ENCODE results near the gene PTPN3.

PTPN3 gene

GRCh38 chr9:109475526-109475925 lies 22.6 kb downstream of the PTPN3 start:
- DNase-seq: no peak

DNA sequence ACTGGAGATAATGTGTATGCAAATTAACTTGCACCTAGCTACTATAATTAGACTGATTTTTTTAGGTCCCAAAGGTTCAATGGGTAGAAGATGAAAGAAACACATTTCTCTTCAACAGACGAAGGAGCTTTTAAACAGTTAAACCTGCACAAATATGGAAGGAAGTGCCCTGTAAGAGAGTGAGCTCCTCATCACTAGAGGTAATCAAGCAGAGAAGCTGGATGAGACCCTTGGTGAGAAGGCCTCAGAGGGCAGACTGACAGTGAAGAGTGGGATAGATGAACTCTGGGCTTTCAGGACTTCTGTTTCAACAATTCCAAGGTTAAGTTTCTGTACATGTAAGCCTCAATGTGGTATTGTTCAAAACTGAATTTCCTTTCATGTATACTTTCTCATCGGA lies 23.2 kb downstream of the PTPN3 start:
- DNase-seq: no peak

- no peak for DNase-seq
Observed at GRCh38 chr9:109474170-109474569, 23.9 kb downstream of the PTPN3 start.

GRCh38 chr9:109473329-109473728 lies 24.8 kb downstream of the PTPN3 start:
- no peak for DNase-seq

DNA sequence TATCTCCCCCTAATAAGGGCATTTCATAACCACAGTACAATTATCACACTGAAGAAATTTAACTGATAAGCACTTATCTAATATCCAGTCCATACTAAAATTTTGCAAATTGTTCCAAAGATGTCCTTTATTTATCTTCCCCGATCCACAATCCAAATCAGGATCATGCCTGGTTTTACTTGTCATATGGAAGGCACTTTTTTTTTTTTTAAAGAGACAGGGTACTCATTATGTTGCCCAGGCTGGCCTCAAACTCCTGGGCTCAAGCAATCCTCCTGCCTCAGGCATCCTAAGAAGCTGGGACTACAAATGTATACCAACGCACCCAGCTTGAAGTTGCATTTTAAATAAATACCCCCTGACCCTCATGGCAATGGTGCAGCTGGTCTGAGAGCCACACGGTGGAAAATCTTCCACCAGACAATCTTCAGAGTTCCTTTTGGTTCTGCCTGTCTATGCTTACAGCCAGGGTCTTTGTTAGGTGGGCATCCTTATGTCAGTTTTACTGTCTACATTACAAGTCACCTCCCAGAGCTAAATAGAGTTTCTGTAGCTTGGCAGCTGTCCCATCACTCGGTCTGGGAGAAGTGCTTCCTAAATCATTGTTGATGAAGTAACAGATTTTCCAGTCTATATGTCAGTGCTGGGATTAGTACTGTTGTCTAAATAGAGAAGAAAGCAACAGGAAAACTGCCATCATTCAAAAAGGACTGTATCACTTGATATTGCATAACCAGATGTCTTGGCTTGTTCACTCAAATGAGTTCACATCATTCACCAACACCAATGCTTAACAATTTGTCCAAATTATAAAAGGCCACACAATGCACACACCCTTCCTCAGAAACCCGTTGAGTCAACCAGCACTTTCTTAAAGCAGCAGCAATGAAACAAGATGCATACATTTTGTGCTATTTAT lies 26.4 kb downstream of the PTPN3 start:
- no peak for DNase-seq

GRCh38 chr9:109469646-109470358 lies 28.3 kb downstream of the PTPN3 start:
- peak; percentile 36 for DNase-seq

GRCh38 chr9:109468927-109469326 lies 29.2 kb downstream of the PTPN3 start:
- no peak for DNase-seq

- no peak for DNase-seq
Observed at GRCh38 chr9:109467936-109468335, 30.2 kb downstream of the PTPN3 start.

DNA sequence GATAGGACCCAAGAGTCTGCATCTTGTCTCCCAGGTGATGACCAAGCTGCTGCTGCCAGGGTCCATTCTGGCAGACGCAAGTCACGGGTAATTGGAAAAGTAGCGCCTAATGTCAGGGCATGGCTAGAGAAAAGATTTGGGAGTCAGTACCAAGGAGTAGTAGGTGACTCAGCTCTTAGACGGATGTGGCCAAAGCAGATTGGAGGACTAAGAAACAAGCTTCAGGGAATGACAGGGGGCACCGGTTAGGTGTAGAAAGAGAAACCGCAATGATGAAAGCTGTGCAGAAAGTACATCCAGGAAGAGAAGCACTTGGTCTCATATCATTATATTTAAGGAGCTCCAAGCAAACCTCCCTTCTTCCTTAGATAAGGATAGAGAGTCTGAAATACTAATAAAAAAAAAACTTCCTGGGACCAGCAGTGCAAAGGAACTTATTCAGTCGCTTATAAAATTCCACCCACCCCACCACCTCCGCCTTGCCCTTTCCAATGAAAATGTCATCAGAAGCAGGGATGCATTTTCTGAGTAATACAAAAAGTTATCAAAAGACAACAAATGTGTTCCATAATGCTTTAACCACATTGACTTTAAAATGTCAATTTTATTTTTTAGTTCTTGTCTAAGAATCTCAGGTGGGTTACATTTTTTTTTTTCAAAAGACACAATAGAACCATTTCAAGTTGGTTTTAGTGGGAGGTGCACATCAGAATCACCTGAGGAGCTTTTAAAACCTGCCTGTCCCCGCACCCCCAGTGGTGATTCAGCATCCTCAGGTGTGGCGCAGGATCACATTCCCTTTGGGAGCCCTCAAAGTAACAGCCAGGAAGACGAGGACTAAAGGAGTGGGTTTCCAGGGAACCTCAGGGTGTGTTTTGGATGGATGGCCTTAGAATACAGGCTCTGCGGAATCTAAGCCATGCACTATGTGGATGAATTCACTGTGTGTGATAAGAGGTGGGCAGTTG lies 31.2 kb downstream of the PTPN3 start:
- DNase-seq: no peak

- DNase-seq: no peak
Observed at GRCh38 chr9:109463924-109464625, 34.0 kb downstream of the PTPN3 start.

- DNase-seq: no peak
Observed at GRCh38 chr9:109460576-109460975, 37.5 kb downstream of the PTPN3 start.

DNA sequence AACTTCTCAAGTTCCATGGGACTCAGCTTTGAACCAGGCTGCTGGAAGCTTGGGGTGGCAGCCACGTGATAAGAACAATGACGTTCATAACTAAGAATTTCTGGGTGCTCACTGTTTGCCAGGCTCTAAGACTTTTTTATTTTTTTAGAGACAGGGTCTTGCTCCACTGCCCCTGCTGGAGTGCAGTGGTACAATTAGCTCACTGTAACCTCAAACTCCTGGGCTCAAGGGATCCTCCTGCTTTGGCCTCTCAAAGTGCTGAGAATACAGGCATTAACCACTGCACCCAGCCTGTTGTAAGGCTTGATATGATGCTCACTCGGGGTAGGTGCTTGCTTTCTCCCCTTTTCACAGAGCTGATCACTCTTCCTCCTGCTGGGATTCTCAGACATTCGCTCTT lies 38.7 kb downstream of the PTPN3 start:
- DNase-seq: no peak

DNA sequence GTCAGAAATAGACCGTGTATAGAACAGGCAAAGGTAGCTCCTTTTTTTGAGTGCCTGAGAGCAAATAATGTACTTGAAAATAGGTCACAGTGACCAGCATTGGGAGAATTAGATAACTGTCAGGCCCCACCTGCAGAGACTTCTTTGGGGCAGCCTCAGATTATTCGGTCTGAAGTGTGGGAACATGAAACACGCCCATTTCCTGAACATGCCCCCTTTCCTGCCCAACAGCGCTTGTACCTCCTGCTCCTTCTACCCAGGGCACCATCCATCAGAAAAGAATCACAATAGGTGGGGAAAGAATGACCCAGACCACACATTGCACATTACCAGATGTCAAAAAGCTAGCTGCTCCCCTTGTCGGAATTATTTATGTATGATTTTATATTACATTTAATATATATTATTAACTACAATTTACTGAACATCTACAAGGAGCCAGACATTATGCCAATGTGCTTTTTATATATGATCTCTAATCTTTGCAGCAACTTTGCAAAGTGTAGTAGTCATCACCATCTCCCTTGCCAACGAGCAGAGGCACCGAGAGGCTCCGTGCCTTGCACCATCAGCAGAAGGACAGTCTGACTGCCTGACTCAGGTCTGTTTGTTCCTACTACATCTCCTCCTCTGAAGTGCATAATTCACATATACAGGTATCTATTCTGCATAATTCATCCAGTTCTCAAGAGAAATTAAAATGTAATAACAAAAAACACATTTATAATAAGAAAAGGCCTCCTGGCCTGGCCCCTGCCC lies 39.5 kb downstream of the PTPN3 start:
- DNase-seq: no peak

DNA sequence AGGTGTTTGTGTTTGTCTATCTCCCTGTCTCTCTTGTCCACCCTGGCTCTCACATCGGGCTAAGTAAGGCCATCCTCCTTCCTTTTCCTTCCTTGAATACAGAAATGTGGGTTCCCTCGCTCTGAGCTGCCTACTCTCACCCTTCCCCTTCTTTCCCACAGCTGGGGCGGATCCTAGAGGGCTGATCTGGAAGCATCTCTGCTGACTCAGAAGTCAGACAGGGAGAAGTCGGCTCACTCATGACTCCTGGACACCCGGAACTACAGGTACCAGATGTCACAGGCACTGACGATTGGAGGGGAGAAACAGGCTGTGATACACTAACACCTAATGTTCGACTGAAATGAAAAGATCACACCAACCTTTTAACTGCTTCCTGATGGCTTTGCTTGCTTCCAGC lies 41.3 kb downstream of the PTPN3 start:
- no peak for DNase-seq

- no peak for DNase-seq
Observed at GRCh38 chr9:109455861-109456260, 42.2 kb downstream of the PTPN3 start.

DNA sequence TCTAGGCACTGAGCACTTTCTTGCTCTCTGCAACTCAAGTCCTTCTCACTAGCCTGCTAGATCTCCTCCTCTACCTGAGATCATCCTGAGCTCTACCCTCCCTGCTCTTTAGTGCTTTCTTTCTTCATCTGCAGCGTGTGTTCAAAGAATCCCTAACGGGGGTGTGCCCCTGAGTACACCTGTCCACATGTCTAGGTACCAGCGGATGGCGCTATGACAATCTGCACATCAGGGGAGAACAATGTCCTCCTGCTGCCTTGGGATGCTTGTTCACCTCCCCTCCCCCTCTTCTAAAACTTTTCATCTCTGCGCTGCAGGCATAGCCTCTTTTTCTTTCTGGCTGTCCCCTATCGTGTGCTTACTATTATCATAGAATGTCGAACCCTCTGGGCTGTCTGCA lies 42.7 kb downstream of the PTPN3 start:
- no peak for DNase-seq

DNA sequence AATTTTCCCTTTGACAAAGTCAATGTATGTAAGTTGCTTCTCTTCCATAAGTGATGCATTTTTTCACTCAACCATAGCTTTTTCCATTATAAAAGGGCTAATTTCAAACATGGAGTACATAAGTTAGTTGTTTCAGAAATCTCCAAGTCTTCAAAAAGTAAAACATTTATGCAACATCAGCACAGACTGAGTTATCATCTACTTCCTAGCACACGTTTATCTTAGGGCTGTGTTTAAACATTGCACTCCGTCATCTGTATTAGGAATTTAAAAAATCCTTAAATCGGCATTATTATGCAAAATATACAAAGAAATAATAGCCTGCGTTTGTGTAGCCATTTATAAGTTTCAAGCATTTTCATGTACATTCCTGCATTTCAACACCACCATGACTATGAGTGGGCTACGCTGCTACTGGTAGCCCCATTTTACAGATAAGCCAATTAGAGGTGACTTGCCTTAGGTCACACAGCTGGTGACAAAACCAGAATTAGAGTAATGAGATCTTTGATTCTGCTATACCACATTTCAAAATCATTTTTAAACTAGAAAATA lies 43.4 kb downstream of the PTPN3 start:
- no peak for DNase-seq

- DNase-seq: no peak
Observed at GRCh38 chr9:109454041-109454440, 44.1 kb downstream of the PTPN3 start.

- DNase-seq: no peak
Observed at GRCh38 chr9:109453210-109453842, 44.8 kb downstream of the PTPN3 start.

- DNase-seq: no peak
Observed at GRCh38 chr9:109452761-109453160, 45.3 kb downstream of the PTPN3 start.
